ENCODE data around the gene ZFAND3.

GRCh38 chr6:37868447-37868825 lies 48.9 kb downstream of the ZFAND3 start:
- TF ChIP-seq CTCF (IDR thresholded peaks at IDR 0.05) (no peak), POLR2A (IDR thresholded peaks at IDR 0.05) (no peak)

All from upper lobe of left lung (tissue), 4 donors.